ENCODE results near the gene TANGO6. TPM values are rescaled to one million over a fixed set of nuclear protein-coding genes. Genes with fewer than 3 reads are reported as not detected.

Gene TANGO6
- total and polyA plus RNA-seq, 8 donors: 2.6 to 9.3 (median 6.3) TPM

DNA sequence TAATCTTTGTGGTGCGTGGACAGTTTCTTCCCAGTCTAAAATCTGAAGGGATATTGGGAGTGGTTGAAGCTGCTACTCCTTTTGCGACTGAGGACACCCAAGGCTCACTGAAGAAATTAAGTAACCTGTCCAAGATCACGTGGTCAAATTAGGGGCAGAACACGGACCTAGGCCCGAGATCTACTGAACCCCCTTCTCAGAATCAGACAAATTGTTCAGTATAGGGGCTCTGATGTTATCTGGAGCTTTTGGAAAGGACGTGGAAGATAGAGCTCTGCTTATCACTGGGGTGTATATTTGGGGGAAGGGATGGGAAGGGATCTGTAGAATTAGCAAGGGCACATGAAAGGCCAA is 857 bp downstream of the TANGO6 start:
- WGBS, 2 donors: 1 to 5% methylated on average over 6 of the region's 6 CpGs
- TF ChIP-seq, protein P1, sequence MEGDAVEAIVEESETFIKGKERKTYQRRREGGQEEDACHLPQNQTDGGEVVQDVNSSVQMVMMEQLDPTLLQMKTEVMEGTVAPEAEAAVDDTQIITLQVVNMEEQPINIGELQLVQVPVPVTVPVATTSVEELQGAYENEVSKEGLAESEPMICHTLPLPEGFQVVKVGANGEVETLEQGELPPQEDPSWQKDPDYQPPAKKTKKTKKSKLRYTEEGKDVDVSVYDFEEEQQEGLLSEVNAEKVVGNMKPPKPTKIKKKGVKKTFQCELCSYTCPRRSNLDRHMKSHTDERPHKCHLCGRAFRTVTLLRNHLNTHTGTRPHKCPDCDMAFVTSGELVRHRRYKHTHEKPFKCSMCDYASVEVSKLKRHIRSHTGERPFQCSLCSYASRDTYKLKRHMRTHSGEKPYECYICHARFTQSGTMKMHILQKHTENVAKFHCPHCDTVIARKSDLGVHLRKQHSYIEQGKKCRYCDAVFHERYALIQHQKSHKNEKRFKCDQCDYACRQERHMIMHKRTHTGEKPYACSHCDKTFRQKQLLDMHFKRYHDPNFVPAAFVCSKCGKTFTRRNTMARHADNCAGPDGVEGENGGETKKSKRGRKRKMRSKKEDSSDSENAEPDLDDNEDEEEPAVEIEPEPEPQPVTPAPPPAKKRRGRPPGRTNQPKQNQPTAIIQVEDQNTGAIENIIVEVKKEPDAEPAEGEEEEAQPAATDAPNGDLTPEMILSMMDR (IDR thresholded peaks at IDR 0.05): no peak
- Histone ChIP-seq H3K4me3 (peak overlapping the region; percentile 67 to 97 (median 91)), H3K9me3 (no peaks in the 10 kb centered on the region), H3K4me1 (no peaks in the 10 kb centered on the region), H3K36me3 (no peaks in the 10 kb centered on the region), H3K27me3 (no peaks in the 10 kb centered on the region), H3K27ac (peak overlapping the region in 1 of 4 donors; percentile 72)
- DNase-seq (no peak), ATAC-seq (peak in 3 of 4 donors; percentile 2 to 9 (median 7)), FAIRE-seq (no peak)
- intact Hi-C loops (cut with DNase I): no loop called here

DNA sequence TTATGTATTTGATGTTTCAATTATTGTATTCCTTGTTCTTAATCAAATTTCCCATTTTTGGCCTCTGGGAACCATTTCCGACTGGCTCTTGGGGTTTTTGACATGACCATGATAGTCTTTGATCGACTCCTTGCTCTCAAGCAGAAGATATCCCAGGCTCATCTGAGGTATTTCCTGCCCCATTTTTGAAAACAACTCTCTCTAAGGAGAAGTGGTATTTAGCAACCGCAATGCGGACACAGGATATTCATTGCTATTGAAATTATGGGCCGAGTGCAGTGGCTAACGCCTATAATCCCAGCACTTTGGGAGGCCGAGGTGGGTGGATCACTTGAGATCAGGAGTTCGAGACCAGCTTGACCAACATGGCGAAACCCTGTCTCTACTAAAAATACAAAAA is 5.5 kb downstream of the TANGO6 start:
- TF ChIP-seq, protein P1 (IDR thresholded peaks at IDR 0.05): no peak
- 90 to 94% methylated on average over 9 of the region's 9 CpGs for WGBS, 2 donors
- H3K4me3 ChIP-seq: no peak overlapping the region
- no peaks in the 10 kb centered on the region for H3K36me3 ChIP-seq
- ATAC-seq: no peak
- no peaks in the 10 kb centered on the region for H3K9me3 ChIP-seq
- no peak for FAIRE-seq
- H3K27me3 ChIP-seq: no peaks in the 10 kb centered on the region
- intact Hi-C loops (cut with DNase I): no loop called here
- no peak overlapping the region for H3K27ac ChIP-seq
- no peak for DNase-seq
- no peaks in the 10 kb centered on the region for H3K4me1 ChIP-seq

DNA sequence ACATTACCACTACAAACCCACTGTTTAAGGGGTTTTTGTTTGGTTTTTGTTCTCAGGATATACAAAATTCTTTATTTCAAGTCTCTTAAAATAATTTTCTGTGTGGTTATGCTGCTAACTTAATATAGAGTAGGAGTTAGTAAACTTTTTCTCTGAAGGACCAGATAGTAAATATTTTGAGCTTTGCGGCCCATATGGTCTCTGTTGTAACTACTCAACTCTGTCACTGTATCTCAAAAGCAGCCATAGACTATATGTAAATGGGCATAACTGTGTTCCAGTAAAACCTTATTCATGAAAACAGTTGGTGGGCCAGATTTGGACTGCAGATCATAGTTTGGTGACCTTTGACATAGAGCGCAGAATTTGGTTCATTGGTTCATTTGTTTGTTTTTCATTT is 7.2 kb downstream of the TANGO6 start:
- Histone ChIP-seq H3K4me3 (no peak overlapping the region), H3K27me3 (no peaks in the 10 kb centered on the region), H3K9me3 (no peaks in the 10 kb centered on the region), H3K36me3 (no peaks in the 10 kb centered on the region), H3K27ac (no peak overlapping the region), H3K4me1 (no peaks in the 10 kb centered on the region)
- FAIRE-seq (no peak), DNase-seq (no peak), ATAC-seq (no peak)
- TF ChIP-seq, protein P1 (IDR thresholded peaks at IDR 0.05): no peak
- 94 to 95% methylated on average over 2 of the region's 2 CpGs for WGBS, 2 donors
- intact Hi-C loops (cut with DNase I): no loop called here

DNA sequence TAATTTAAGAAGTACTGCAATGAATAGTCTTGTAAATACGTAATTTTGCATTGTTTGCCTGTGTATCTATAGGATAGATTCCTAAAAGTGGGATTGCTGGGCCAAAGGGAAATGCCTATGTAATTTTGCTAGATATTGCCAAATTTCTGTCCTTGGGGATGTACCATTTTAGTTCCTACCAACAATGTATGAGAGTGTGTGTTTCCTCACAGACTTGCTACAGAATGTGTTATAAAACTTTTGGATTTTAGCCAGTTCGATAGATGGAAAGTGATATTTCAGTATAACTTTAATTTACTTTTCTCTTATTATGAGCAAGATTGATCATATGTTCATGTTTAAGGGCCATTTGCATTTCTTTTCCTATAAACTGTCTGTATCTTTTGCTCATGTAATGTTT is 8.3 kb downstream of the TANGO6 start:
- whole genome bisulfite sequencing, 2 donors: 79 to 80% methylated on average over 2 of the region's 2 CpGs
- TF ChIP-seq, protein P1 (IDR thresholded peaks at IDR 0.05): no peak
- no peak for FAIRE-seq
- H3K36me3 ChIP-seq: no peaks in the 10 kb centered on the region
- H3K4me1 ChIP-seq: no peaks in the 10 kb centered on the region
- no peak for ATAC-seq
- intact Hi-C loops (cut with DNase I): no loop called here
- H3K4me3 ChIP-seq: no peak overlapping the region
- no peaks in the 10 kb centered on the region for H3K27me3 ChIP-seq
- DNase-seq: no peak
- H3K27ac ChIP-seq: no peak overlapping the region
- no peaks in the 10 kb centered on the region for H3K9me3 ChIP-seq

DNA sequence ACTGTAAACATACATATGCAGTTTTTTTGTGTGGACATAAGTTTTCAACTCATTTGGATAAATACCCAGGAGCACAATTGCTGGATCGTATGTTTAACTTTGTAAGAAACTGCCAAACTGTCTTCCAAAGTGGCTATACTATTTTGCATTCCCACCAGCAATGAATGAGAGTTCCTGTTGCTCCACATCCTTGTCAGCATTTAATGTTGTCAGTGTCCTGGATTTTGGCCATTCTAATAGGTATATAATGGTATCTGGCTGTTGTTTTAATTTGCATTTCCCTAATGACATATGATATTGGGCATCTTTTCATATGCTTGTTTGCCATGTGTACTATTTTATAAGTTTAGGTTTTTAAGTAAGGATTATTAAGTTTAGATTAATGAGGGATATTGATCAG is 14.1 kb downstream of the TANGO6 start:
- intact Hi-C loops (cut with DNase I): no loop called here
- FAIRE-seq (no peak), DNase-seq (no peak), ATAC-seq (no peak)
- 94 to 97% methylated on average over 1 of the region's 1 CpG for WGBS, 2 donors
- no peaks in the 10 kb centered on the region for H3K4me1 ChIP-seq
- H3K36me3 ChIP-seq: no peaks in the 10 kb centered on the region
- H3K27ac ChIP-seq: no peak overlapping the region
- H3K9me3 ChIP-seq: no peaks in the 10 kb centered on the region
- H3K27me3 ChIP-seq: no peaks in the 10 kb centered on the region
- TF ChIP-seq, protein P1 (IDR thresholded peaks at IDR 0.05): no peak
- no peak overlapping the region for H3K4me3 ChIP-seq

Measured in pancreas (tissue), 10 donors.